Measurements from ENCODE around the gene ABRAXAS1.

The ABRAXAS1 gene

GRCh38 chr4:83455281-83456183, 29.4 kb downstream of the ABRAXAS1 start, which contains the start of the genes HELQ and MRPS18C (continued):
- TF ChIP-seq ZIC2 (tag by site-specific recombination; IDR thresholded peaks at IDR 0.05) (no peak), ELK4 (IDR thresholded peaks at IDR 0.05; ENCODE audit: borderline replicate concordance, low read depth, low read length) (no peak; the same call in 1 of the 2 replicates), ZNF157 (tag by site-specific recombination; IDR thresholded peaks at IDR 0.05) (no peak), GLI2 (tag by site-specific recombination; IDR thresholded peaks at IDR 0.05; ENCODE audit: borderline replicate concordance, low read depth) (no peak), ZNF623 (tag by site-specific recombination; IDR thresholded peaks at IDR 0.05) (no peak), ZNF266 (tag by site-specific recombination; IDR thresholded peaks at IDR 0.05; ENCODE audit: low read depth) (no peak), ZBTB1 (tag by site-specific recombination; IDR thresholded peaks at IDR 0.05) (no peak), KLF9 (tag by site-specific recombination; IDR thresholded peaks at IDR 0.05; ENCODE audit: low read depth) (no peak), FEZF1 (tag by site-specific recombination; IDR thresholded peaks at IDR 0.05) (0 out of 2 replicates have a peak, but pooled peaks have one; percentile 10), ZNF274 (IDR thresholded peaks at IDR 0.05; ENCODE audit: low read length) (no peak), ZNF274 (tag by site-specific recombination; IDR thresholded peaks at IDR 0.05; ENCODE audit: borderline replicate concordance) (no peak), ZNF302 (tag by site-specific recombination; IDR thresholded peaks at IDR 0.05; ENCODE audit: low read depth) (no peak), SETDB1 (IDR thresholded peaks at IDR 0.05; ENCODE audit: insufficient read length, low read length) (no peak), ZNF175 (tag by site-specific recombination; IDR thresholded peaks at IDR 0.05) (no peak), ZSCAN23 (tag by site-specific recombination; IDR thresholded peaks at IDR 0.05) (0 out of 2 replicates have a peak, but pooled peaks have one; percentile 16), ZNF530 (tag by site-specific recombination; IDR thresholded peaks at IDR 0.05; ENCODE audit: low read depth) (no peak), ZNF518A (tag by site-specific recombination; conservative IDR thresholded peaks at IDR 0.05; ENCODE audit: low read depth) (peak; percentile 62), BCL11B (tag by site-specific recombination; IDR thresholded peaks at IDR 0.05; ENCODE audit: low read depth) (no peak), ZNF18 (tag by site-specific recombination; IDR thresholded peaks at IDR 0.05) (no peak), KLF1 (tag by site-specific recombination; IDR thresholded peaks at IDR 0.05) (no peak), ZEB2 (tag by site-specific recombination; IDR thresholded peaks at IDR 0.05) (peak; percentile 40; the same call in 1 of the 2 replicates), TRIM28 (IDR thresholded peaks at IDR 0.05; ENCODE audit: borderline replicate concordance, low read length) (peak; percentile 80; the same call in 1 of the 2 replicates), ZSCAN5A (tag by site-specific recombination; IDR thresholded peaks at IDR 0.05) (peak; percentile 20; the same call in 1 of the 2 replicates), ZBTB11 (tag by site-specific recombination; conservative IDR thresholded peaks at IDR 0.05; ENCODE audit: low read depth) (peak; percentile 99), ZNF362 (tag by site-specific recombination; IDR thresholded peaks at IDR 0.05) (peak; percentile 40; the same call in 1 of the 2 replicates)
